Fibroblast of the aortic adventitia (primary cell): ENCODE results near the gene PRDM16. TPM values are rescaled to one million over a fixed set of nuclear protein-coding genes. Genes with fewer than 3 reads are reported as not detected.
"Not testable (repeated sequence)": the region's sequence is repeated elsewhere in the genome, so short reads cannot be mapped to it uniquely, and the experiment has no call there.

Experiments used
- DNase-seq: peaks from one replicate; pipeline ENCODE4 v3.0.0-alpha.2; 2010; ENCODE audit warnings: low read depth
- H3K4me3 ChIP-seq: 2 replicates; pipeline ENCODE4 v1.5.1; 2011; ENCODE audit warnings: low read depth, mild to moderate bottlenecking, control low read depth, low read length, moderate library complexity
- CTCF ChIP-seq: IDR thresholded peaks from 2 replicates; pipeline ENCODE4 v1.5.1; 2011; ENCODE audit warnings: mild to moderate bottlenecking, low read length, control low read depth, inconsistent platforms; ENCODE audit not compliant: insufficient read depth
- total RNA-seq: library from RNA; depleted of rRNA; stranded (reverse); fragments of >200 nt; gene quantifications from 2 replicates; pipeline ENCODE4 v1.2.3, GENCODE V29; 2012; ENCODE audit warnings: low replicate concordance

PRDM16 gene
- total RNA-seq, 1 donor = 11.3 TPM

GRCh38 chr1:3163356-3163755 is 94.4 kb downstream of the PRDM16 start:
- no peak for TF ChIP-seq CTCF
- no peak overlapping the region for H3K4me3 ChIP-seq
- no peak for DNase-seq

- no peak for TF ChIP-seq CTCF
- H3K4me3 ChIP-seq = no peak overlapping the region
These were observed 95.7 kb downstream of the PRDM16 start for GRCh38 chr1:3164671-3165070.

GRCh38 chr1:3165189-3165588 is 96.2 kb downstream of the PRDM16 start:
- not testable (repeated sequence) for H3K4me3 ChIP-seq, DNase-seq

More at GRCh38 chr1:3164671-3165070, 95.7 kb downstream of the PRDM16 start:
- DNase-seq = no peak

GRCh38 chr1:3166206-3166918 is 97.4 kb downstream of the PRDM16 start:
- no peak for DNase-seq
- no peak for TF ChIP-seq CTCF

GRCh38 chr1:3167255-3167654 is 98.3 kb downstream of the PRDM16 start:
- no peak for DNase-seq
- no peak for TF ChIP-seq CTCF
- H3K4me3 ChIP-seq = no peak overlapping the region

More at GRCh38 chr1:3166206-3166918, 97.4 kb downstream of the PRDM16 start:
- no peak overlapping the region for H3K4me3 ChIP-seq

GRCh38 chr1:3168678-3169077 is 99.7 kb downstream of the PRDM16 start:
- no peak overlapping the region for H3K4me3 ChIP-seq
- no peak for TF ChIP-seq CTCF
- no peak for DNase-seq

GRCh38 chr1:3169665-3170356 is 100.8 kb downstream of the PRDM16 start:
- no peak overlapping the region for H3K4me3 ChIP-seq
- TF ChIP-seq CTCF = no peak
- DNase-seq = no peak
